Measurements from ENCODE around the gene ZFAND5.
A peak's percentile ranks its signal among the peaks of the same experiment; 100 is the strongest.

ZFAND5 gene

DNA sequence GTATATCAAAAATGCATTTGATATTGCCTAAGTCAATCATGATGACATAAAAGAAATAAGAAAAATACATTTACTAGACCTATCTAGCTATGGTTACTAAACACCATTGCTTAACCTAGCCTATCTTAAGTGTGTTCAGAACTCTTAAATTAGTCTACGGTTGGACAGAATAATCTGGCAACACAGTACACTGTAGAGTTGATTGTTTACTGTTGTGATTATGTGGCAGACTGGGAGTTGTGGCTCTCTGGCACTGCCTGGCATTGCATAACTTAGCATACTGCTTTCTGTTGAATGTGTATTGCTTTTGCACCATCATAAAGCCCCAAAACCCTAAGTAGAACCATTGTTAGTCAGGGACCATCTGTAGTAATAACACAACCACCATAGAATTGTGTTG, 21.2 kb upstream of the ZFAND5 start:
- Histone ChIP-seq H3K27me3 (ENCODE audit: insufficient read depth, low read length) (no peaks in the 10 kb centered on the region), H3K9me3 (ENCODE audit: insufficient read depth, low read depth, low read length) (peaks cover 3% of the 10 kb centered on the region; the same call in 1 of the 2 replicates), H3K4me3 (ENCODE audit: low read length) (no peak overlapping the region), H3K36me3 (ENCODE audit: insufficient read depth, low read depth, low read length) (no peaks in the 10 kb centered on the region), H3K4me1 (ENCODE audit: insufficient read depth, low read length) (no peaks in the 10 kb centered on the region), H3K27ac (ENCODE audit: low read length) (no peak overlapping the region), H3K9ac (ENCODE audit: low read depth, low read length) (no peak overlapping the region)

DNA sequence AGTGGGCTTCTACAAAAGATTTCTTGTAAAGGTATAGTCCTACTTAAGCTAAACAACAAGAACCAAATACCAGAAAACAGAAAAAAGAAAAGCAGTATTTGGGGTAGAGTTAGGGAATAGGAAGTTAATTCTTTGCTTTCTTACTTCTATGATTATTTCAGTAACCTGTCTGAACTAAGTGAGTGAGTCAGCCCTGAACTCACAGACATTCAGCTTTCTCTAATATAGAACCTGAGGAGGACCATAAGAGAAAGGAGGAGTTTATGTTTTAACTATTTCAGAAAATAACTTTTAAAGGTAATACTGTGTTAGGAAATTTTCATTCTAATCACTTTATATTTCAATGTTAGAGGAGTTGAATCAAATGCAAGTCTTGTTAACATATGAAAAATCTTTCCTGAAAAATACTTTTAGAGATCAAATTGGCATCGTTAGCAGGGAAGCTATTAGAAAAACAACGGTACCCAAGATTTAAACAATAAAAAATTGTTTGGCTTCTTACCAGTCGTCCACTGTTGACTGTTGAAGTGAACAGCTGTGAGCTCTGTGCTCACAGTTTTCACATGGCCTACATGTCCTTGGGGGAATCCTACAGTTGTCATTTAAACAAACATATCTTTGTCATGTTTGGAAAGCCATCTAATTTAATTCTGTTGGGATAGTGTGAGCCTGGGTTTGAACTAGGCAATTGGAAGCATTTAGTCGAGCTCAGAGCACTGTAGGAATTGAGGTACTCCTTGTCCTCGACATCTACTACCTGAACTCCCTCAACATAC, 19.9 kb upstream of the ZFAND5 start:
- Histone ChIP-seq H3K27me3 (ENCODE audit: insufficient read depth, low read length) (no peaks in the 10 kb centered on the region), H3K27ac (ENCODE audit: low read length) (no peak overlapping the region)

DNA sequence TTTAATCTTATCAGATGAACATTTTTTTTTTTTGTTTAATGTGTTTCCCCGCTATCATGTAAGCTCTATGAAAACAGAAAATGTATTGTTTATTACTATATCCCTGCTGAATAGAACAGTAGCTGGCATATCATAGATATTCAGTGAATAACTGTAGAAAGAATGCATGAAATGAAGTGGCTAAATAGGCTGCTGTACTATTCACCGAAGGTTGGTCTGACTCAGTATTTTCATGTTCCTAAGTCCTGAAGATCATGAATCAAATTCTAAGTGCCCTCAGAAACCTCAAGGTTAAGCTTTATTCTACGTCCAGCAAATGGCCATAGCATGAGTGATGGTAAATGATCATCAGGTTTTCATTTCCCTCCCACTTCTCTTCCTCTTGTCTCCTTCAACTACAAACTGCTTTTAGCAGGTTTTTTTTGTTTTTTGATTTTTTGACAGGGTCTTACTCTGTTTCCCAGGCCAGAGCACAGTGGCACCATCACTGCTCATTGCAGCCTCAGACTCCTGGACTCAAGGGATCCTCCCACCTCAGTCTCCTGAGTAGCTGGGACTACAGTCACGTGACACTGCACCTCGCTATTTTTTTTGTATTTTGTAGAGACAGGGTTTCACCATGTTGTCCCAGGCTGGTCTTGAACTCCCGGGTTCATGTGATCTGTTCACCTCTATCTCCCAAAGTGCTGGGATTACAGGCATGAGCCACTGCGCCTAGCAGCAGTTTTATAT, 19.1 kb upstream of the ZFAND5 start:
- Histone ChIP-seq H3K27me3 (ENCODE audit: insufficient read depth, low read length) (no peaks in the 10 kb centered on the region), H3K9ac (ENCODE audit: low read depth, low read length) (no peak overlapping the region), H3K9me3 (ENCODE audit: insufficient read depth, low read depth, low read length) (no peaks in the 10 kb centered on the region), H3K27ac (ENCODE audit: low read length) (no peak overlapping the region), H3K36me3 (ENCODE audit: insufficient read depth, low read depth, low read length) (no peaks in the 10 kb centered on the region), H3K4me3 (ENCODE audit: low read length) (no peak overlapping the region), H3K4me1 (ENCODE audit: insufficient read depth, low read length) (no peaks in the 10 kb centered on the region)

More for the DNA sequence above, 19.9 kb upstream of the ZFAND5 start:
- Histone ChIP-seq H3K9ac (ENCODE audit: low read depth, low read length) (no peak overlapping the region), H3K36me3 (ENCODE audit: insufficient read depth, low read depth, low read length) (no peaks in the 10 kb centered on the region), H3K9me3 (ENCODE audit: insufficient read depth, low read depth, low read length) (no peaks in the 10 kb centered on the region), H3K4me1 (ENCODE audit: insufficient read depth, low read length) (no peaks in the 10 kb centered on the region), H3K4me3 (ENCODE audit: low read length) (no peak overlapping the region)

DNA sequence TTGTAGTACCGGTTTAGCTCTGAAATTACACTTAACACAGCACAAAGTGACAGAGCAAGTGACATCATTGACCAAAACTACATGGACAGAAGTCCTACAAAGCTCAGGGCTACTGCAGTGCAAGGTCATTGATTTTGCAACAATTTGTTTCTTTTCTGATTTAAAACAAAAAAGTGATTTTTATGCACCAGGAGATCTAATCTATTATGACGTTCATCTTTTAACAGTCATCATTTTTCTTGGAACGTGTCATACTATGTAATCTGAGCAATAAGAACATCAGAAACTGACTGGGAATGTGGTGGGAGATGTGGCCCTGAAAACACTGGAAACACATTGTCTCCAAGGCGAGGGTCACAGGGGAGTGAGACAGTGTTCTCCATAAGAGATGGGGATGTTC, 17.4 kb upstream of the ZFAND5 start:
- no peaks in the 10 kb centered on the region for H3K27me3 ChIP-seq (ENCODE audit: insufficient read depth, low read length)
- H3K4me1 ChIP-seq (ENCODE audit: insufficient read depth, low read length), result no peaks in the 10 kb centered on the region
- no peak overlapping the region for H3K27ac ChIP-seq (ENCODE audit: low read length)
- H3K4me3 ChIP-seq (ENCODE audit: low read length), result no peak overlapping the region
- H3K9me3 ChIP-seq (ENCODE audit: insufficient read depth, low read depth, low read length), result no peaks in the 10 kb centered on the region
- H3K36me3 ChIP-seq (ENCODE audit: insufficient read depth, low read depth, low read length), result no peaks in the 10 kb centered on the region
- no peak overlapping the region for H3K9ac ChIP-seq (ENCODE audit: low read depth, low read length)

DNA sequence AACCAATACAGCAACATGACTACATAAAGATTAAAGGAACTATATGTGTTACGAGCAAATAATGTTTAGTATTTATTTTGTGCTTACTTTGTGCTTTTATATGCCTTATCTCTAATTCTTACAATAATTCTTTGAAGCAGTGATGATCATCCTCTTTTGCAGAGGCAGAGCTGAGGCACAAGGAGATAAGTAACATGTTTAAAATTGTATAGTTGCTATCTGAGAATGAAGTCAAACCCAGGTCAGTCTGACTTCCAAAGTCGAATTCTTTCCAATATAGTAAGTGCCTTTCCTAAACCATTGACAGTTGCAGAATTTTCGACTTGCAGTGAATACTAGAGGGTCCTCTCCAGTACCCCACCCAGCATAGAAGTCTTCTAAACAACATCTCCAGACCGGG, 12.0 kb upstream of the ZFAND5 start:
- H3K27ac ChIP-seq (ENCODE audit: low read length), result no peak overlapping the region
- H3K4me3 ChIP-seq (ENCODE audit: low read length), result no peak overlapping the region
- H3K9me3 ChIP-seq (ENCODE audit: insufficient read depth, low read depth, low read length), result no peaks in the 10 kb centered on the region
- H3K4me1 ChIP-seq (ENCODE audit: insufficient read depth, low read length), result no peaks in the 10 kb centered on the region
- no peaks in the 10 kb centered on the region for H3K27me3 ChIP-seq (ENCODE audit: insufficient read depth, low read length)
- no peaks in the 10 kb centered on the region for H3K36me3 ChIP-seq (ENCODE audit: insufficient read depth, low read depth, low read length)
- no peak overlapping the region for H3K9ac ChIP-seq (ENCODE audit: low read depth, low read length)

DNA sequence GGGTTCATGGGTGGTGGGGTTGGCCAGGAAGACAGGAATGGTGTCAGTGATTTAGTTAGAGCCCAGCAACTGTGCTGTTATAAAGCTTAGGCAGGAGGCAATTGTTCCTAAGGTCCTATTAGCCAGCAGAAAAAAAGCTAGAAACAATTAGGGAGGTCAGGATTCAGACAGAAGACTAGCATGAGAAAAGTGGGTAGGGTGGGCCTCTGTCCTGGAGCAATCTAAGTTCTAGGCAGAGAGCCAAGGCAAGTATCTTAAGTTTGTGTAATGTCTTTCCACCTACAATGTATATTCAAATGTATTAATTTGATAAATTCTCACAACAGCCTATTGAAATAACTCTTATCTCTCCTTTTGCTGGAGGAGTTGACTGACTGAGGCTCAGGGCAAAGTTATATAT, 6.1 kb upstream of the ZFAND5 start:
- Histone ChIP-seq H3K27me3 (ENCODE audit: insufficient read depth, low read length) (no peaks in the 10 kb centered on the region), H3K27ac (ENCODE audit: low read length) (no peak overlapping the region), H3K9ac (ENCODE audit: low read depth, low read length) (no peak overlapping the region), H3K9me3 (ENCODE audit: insufficient read depth, low read depth, low read length) (no peaks in the 10 kb centered on the region), H3K4me1 (ENCODE audit: insufficient read depth, low read length) (no peaks in the 10 kb centered on the region), H3K36me3 (ENCODE audit: insufficient read depth, low read depth, low read length) (no peaks in the 10 kb centered on the region), H3K4me3 (ENCODE audit: low read length) (no peak overlapping the region)

DNA sequence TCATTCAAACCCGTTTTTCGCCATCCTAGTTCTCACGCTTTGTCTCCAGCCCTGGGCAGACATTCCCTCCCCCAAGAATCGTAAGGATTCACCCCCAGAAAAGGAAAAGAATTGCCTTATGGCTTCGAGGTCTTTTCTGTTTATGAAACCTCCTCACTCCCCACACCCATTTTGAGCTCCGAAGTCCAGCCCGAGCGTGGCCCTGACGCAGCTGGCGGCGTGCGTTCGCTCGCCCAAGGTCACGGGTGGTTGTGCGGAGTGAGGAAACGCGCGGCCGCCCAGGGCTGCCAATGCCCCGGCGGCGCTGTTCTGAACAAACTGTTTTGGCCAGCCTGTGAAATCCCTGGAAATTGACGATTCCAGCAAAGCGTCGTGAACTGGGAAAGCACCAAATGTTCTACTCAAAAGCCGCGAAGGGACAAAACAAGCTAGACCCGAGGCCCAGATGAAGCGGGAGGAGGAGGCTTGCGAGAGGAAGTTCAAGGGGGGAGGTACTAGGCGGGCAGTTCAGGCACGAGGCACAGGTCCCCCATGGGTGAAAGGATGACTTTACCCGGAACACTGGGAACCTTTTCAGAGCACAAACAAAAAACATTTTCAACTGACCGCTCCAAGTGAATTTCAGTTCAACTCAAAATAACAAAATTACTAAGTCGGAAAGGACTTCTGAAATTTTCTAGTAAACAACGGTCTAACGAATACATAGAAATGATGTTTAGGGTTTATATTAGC, 683 bp upstream of the ZFAND5 start:
- Histone ChIP-seq H3K4me3 (ENCODE audit: low read length) (peak overlapping the region; percentile 100), H3K4me1 (ENCODE audit: insufficient read depth, low read length) (peaks cover 13% of the 10 kb centered on the region; the same call in 1 of the 2 replicates), H3K9ac (ENCODE audit: low read depth, low read length) (peak overlapping the region; percentile 96), H3K9me3 (ENCODE audit: insufficient read depth, low read depth, low read length) (no peaks in the 10 kb centered on the region), H3K36me3 (ENCODE audit: insufficient read depth, low read depth, low read length) (peaks cover 32% of the 10 kb centered on the region), H3K27ac (ENCODE audit: low read length) (peak overlapping the region; percentile 88), H3K27me3 (ENCODE audit: insufficient read depth, low read length) (no peaks in the 10 kb centered on the region)

DNA sequence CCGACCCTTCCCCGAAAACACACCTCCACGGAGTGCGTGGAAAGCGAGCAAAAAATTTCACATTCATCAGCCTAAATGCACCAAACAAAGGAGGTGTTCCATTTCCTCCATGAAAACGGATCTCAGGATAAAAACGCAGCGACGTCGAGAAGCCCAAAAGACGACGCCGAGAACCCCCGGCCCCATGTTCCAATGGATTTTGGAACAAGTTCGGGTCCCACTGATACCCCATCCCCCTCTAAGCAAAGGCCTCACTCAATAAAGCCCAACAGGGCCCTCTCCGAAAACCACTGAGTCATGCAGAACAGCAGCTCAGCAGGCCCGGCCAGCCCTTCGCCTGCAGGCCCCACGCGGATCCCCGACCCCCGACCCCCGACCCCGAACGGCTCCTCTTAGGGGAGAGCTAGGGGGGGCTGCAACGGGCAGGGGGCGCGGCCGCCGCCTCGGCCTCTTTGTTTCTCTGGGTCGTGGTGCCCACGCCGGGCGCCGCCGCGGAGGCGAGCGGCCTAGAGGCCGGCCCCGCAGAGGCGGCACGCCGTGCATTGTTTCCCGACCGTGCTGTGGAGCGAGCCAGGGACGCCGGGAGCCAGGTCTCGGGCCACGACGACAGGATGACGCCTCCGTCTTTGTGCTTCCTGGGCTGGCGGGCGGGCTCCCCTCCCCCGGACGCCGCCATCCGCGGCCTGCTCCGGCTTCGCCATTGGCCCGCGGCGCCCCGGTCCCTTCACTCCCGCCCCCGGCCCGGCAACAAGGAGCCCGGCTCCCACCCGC, 915 bp downstream of the ZFAND5 start:
- peak overlapping the region; percentile 99 for H3K9ac ChIP-seq (ENCODE audit: low read depth, low read length)
- H3K9me3 ChIP-seq (ENCODE audit: insufficient read depth, low read depth, low read length), result no peaks in the 10 kb centered on the region
- H3K4me3 ChIP-seq (ENCODE audit: low read length), result peak overlapping the region; percentile 100
- H3K27ac ChIP-seq (ENCODE audit: low read length), result peak overlapping the region; percentile 90
- H3K27me3 ChIP-seq (ENCODE audit: insufficient read depth, low read length), result no peaks in the 10 kb centered on the region
- peaks cover 48% of the 10 kb centered on the region for H3K36me3 ChIP-seq (ENCODE audit: insufficient read depth, low read depth, low read length)
- H3K4me1 ChIP-seq (ENCODE audit: insufficient read depth, low read length), result peaks cover 18% of the 10 kb centered on the region; the same call in 1 of the 2 replicates

DNA sequence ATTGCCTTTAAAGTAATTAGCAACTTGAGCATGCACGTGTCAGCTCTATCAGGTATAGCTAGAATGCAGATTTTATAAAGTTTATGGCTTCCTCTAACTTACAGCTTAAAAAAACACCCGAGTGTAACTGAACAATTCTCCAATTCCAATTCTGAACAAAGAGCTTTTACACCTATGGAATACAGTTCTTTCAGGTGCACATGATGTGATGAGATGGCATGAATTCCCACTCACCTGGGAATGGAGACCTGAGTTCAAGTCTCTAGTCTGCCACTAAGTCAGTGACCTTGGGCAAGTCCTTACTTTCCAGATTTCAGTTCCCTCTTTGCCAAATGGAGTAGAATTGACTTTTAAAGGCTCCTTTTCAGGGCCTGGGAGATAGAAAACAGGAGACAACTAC, 1.8 kb downstream of the ZFAND5 start:
- Histone ChIP-seq H3K27ac (ENCODE audit: low read length) (peak overlapping the region; percentile 90), H3K4me1 (ENCODE audit: insufficient read depth, low read length) (peaks cover 18% of the 10 kb centered on the region; the same call in 1 of the 2 replicates), H3K4me3 (ENCODE audit: low read length) (peak overlapping the region; percentile 100), H3K36me3 (ENCODE audit: insufficient read depth, low read depth, low read length) (peaks cover 57% of the 10 kb centered on the region), H3K9me3 (ENCODE audit: insufficient read depth, low read depth, low read length) (no peaks in the 10 kb centered on the region), H3K9ac (ENCODE audit: low read depth, low read length) (peak overlapping the region; percentile 99), H3K27me3 (ENCODE audit: insufficient read depth, low read length) (no peaks in the 10 kb centered on the region)

DNA sequence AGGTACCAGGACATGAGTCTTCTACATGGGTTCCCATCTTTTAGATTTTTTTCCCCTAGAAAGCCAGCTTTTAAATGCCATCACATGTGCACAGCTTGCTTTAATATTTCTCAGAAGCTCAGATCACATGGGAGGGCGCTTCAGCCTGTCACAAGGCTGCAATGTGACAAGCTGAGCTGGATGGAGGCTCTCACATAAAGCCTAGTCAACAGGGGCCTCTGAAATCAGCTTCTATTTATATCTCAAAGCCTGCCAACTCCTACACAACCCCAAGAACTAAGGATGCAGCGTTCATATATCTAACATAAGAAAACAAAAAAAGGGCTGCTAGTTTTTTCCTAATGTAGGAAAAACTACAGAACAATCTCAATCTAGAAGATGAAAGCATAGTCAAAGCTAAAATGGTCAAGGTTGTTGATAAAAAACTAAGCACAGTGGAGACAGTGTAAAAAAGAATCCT, 2.3 kb downstream of the ZFAND5 start:
- H3K9me3 ChIP-seq (ENCODE audit: insufficient read depth, low read depth, low read length), result no peaks in the 10 kb centered on the region
- H3K4me3 ChIP-seq (ENCODE audit: low read length), result peak overlapping the region; percentile 100
- H3K9ac ChIP-seq (ENCODE audit: low read depth, low read length), result peak overlapping the region; percentile 99; the same call in 1 of the 2 replicates
- no peaks in the 10 kb centered on the region for H3K27me3 ChIP-seq (ENCODE audit: insufficient read depth, low read length)
- peaks cover 18% of the 10 kb centered on the region; the same call in 1 of the 2 replicates for H3K4me1 ChIP-seq (ENCODE audit: insufficient read depth, low read length)
- H3K36me3 ChIP-seq (ENCODE audit: insufficient read depth, low read depth, low read length), result peaks cover 62% of the 10 kb centered on the region
- no peak overlapping the region for H3K27ac ChIP-seq (ENCODE audit: low read length)

DNA sequence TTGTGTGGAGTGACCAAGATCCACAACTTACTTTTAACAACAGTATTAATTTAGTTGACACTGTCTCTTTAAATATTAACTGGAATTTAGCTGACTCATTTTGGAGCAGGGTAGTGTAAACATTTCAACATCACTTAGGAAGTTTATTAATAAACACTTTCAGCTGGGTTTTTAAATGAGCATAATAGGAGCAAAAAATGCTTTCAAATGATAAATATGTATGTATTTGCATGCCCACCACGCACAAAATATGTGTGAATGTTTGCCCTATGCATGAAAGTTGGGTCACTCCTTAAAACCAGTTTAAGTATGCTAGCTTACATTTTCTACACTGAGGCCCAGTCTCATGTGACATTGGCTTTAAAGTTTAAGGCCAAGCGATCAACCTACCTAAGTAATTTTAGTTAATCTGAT, 2.9 kb downstream of the ZFAND5 start:
- Histone ChIP-seq H3K27ac (ENCODE audit: low read length) (no peak overlapping the region), H3K9me3 (ENCODE audit: insufficient read depth, low read depth, low read length) (no peaks in the 10 kb centered on the region), H3K27me3 (ENCODE audit: insufficient read depth, low read length) (no peaks in the 10 kb centered on the region), H3K4me1 (ENCODE audit: insufficient read depth, low read length) (peaks cover 18% of the 10 kb centered on the region; the same call in 1 of the 2 replicates), H3K9ac (ENCODE audit: low read depth, low read length) (peak overlapping the region; percentile 99; the same call in 1 of the 2 replicates), H3K4me3 (ENCODE audit: low read length) (peak overlapping the region; percentile 100), H3K36me3 (ENCODE audit: insufficient read depth, low read depth, low read length) (peaks cover 68% of the 10 kb centered on the region)

All from iPS-20b (cell line).